Ishikawa (cell line): ENCODE data around the gene TNRC6C.

Experiments
- CEBPB ChIP-seq: IDR thresholded peaks from 2 replicates; pipeline ENCODE4 v1.6.1; 2012
- CREB1 ChIP-seq: IDR thresholded peaks from 2 replicates; pipeline ENCODE4 v1.6.1; 2012; ENCODE audit warnings: low read depth
- EGR1 ChIP-seq: IDR thresholded peaks from 2 replicates; pipeline ENCODE4 v1.6.1; 2012
- EP300 ChIP-seq: IDR thresholded peaks from 2 replicates; pipeline ENCODE4 v1.6.1; 2012; ENCODE audit warnings: borderline replicate concordance
- FOXM1 ChIP-seq: IDR thresholded peaks from 2 replicates; pipeline ENCODE4 v1.6.1; 2012; ENCODE audit warnings: low read depth, borderline replicate concordance
- MAX ChIP-seq: IDR thresholded peaks from 2 replicates; pipeline ENCODE4 v1.6.1; 2012
- NFIC ChIP-seq: IDR thresholded peaks from 2 replicates; pipeline ENCODE4 v1.6.1; 2012
- RAD21 ChIP-seq: IDR thresholded peaks from 2 replicates; pipeline ENCODE4 v1.6.1; 2012; ENCODE audit warnings: low read depth
- TAF1 ChIP-seq: IDR thresholded peaks from 2 replicates; pipeline ENCODE4 v1.6.1; 2012; ENCODE audit warnings: low read depth, mild to moderate bottlenecking
- TCF12 ChIP-seq: IDR thresholded peaks from 2 replicates; pipeline ENCODE4 v1.6.1; 2012; ENCODE audit warnings: low read depth
- TEAD4 ChIP-seq: IDR thresholded peaks from 2 replicates; pipeline ENCODE4 v1.6.1; 2012
- YY1 ChIP-seq: IDR thresholded peaks from 2 replicates; pipeline ENCODE4 v1.6.1; 2012; ENCODE audit warnings: low read depth
- ZBTB7A ChIP-seq: IDR thresholded peaks from 2 replicates; pipeline ENCODE4 v1.6.1; 2012; ENCODE audit warnings: low read depth
- TF ChIP-seq, protein P1 (sequence below): IDR thresholded peaks from 2 replicates; pipeline ENCODE4 v1.6.1; 2012; ENCODE audit warnings: low read depth, mild to moderate bottlenecking
- TF ChIP-seq, protein P2 (sequence below): IDR thresholded peaks from 2 replicates; pipeline ENCODE4 v1.6.1; 2012

The TNRC6C gene

DNA sequence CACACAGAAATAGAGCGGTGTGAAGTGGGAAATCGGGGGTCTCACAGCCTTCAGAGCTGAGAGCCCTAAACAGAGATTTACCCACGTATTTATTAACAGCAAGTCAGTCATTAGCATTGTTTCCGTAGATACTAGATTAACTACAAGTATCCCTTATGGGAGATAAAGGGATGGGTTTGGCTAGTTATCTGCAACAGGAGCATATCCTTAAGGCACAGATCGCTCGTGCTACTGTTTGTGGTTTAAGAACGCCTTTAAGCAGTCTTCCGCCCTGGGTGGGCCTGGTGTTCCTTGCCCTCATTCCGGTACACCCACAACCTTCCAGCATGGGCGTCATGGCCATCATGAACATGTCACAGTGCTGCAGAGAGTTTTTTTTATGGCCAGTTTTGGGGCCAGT lies 143.0 kb downstream of the TNRC6C start:
- TF ChIP-seq CREB1 = no peak
- TF ChIP-seq EP300 = no peak
- no peak for TF ChIP-seq TAF1
- TF ChIP-seq TCF12 = no peak
- no peak for TF ChIP-seq CEBPB
- no peak for TF ChIP-seq YY1
- TF ChIP-seq, protein P1, sequence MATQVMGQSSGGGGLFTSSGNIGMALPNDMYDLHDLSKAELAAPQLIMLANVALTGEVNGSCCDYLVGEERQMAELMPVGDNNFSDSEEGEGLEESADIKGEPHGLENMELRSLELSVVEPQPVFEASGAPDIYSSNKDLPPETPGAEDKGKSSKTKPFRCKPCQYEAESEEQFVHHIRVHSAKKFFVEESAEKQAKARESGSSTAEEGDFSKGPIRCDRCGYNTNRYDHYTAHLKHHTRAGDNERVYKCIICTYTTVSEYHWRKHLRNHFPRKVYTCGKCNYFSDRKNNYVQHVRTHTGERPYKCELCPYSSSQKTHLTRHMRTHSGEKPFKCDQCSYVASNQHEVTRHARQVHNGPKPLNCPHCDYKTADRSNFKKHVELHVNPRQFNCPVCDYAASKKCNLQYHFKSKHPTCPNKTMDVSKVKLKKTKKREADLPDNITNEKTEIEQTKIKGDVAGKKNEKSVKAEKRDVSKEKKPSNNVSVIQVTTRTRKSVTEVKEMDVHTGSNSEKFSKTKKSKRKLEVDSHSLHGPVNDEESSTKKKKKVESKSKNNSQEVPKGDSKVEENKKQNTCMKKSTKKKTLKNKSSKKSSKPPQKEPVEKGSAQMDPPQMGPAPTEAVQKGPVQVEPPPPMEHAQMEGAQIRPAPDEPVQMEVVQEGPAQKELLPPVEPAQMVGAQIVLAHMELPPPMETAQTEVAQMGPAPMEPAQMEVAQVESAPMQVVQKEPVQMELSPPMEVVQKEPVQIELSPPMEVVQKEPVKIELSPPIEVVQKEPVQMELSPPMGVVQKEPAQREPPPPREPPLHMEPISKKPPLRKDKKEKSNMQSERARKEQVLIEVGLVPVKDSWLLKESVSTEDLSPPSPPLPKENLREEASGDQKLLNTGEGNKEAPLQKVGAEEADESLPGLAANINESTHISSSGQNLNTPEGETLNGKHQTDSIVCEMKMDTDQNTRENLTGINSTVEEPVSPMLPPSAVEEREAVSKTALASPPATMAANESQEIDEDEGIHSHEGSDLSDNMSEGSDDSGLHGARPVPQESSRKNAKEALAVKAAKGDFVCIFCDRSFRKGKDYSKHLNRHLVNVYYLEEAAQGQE = no peak
- TF ChIP-seq TEAD4 = no peak
- TF ChIP-seq ZBTB7A = no peak
- TF ChIP-seq, protein P2, sequence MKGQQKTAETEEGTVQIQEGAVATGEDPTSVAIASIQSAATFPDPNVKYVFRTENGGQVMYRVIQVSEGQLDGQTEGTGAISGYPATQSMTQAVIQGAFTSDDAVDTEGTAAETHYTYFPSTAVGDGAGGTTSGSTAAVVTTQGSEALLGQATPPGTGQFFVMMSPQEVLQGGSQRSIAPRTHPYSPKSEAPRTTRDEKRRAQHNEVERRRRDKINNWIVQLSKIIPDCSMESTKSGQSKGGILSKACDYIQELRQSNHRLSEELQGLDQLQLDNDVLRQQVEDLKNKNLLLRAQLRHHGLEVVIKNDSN = no peak
- TF ChIP-seq FOXM1 = no peak
- no peak for TF ChIP-seq RAD21
- no peak for TF ChIP-seq NFIC

DNA sequence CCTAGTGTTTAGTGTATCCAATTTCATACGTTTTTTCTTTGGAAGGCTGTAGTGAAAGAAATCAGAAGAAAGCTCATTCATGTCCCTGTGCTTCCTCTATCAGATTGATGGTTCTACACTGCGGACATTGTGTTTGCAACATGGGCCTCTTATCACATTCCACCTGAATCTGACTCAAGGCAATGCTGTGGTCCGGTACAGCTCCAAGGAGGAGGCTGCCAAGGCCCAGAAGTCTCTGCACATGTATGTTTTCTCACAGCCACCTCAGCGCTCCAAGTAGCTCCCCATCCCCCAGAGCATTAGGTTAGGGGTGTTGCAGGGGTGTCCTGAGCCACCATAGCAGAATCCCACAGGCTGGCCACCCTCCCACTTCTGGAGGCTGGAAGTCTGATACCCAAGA lies 144.8 kb downstream of the TNRC6C start:
- TF ChIP-seq FOXM1 (no peak), ZBTB7A (no peak), CREB1 (no peak), MAX (no peak), TAF1 (no peak), YY1 (no peak), TCF12 (no peak), RAD21 (no peak), TEAD4 (no peak), EP300 (no peak), CEBPB (no peak), NFIC (no peak), EGR1 (no peak)
- TF ChIP-seq, protein P2 = no peak
- TF ChIP-seq, protein P1 = no peak

DNA sequence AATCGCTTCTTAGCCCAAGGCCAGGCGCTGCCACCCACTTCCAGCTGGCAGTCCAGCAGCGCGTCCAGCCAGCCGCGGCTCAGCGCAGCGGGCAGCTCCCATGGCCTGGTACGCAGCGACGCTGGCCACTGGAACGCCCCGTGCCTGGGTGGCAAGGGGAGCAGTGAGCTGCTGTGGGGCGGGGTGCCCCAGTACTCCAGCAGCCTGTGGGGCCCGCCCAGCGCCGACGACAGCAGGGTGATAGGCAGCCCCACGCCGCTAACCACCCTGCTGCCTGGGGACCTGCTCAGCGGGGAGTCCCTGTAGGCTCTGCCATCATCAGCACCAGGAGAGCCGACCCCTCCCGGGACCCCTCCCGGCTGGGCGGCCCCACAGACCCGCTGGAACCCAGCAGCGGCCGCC lies 146.0 kb downstream of the TNRC6C start:
- TF ChIP-seq NFIC (no peak), CREB1 (no peak), TAF1 (no peak), FOXM1 (no peak), TEAD4 (no peak), CEBPB (no peak), RAD21 (no peak), EGR1 (no peak), YY1 (no peak), TCF12 (no peak), MAX (no peak), ZBTB7A (no peak), EP300 (no peak)
- TF ChIP-seq, protein P1 = no peak
- TF ChIP-seq, protein P2 = no peak

DNA sequence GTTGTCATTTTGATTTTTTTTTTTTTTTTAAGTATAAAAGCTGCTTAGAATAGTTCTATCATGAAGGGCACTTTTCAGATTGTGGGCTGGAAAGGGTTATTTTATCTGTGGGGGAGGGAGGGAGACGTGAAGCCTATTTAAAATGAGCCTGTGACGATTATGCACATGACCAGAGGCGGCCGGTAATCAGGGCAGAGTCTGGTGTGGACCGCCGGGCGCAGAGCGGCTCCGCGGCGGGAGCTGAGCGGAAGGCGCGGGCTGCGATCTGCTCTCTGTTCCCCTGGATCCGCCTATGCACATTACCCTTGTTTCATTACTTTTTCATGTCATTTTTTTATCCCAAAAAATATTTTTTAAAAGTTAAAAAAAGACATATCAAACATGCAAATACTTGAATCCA lies 146.6 kb downstream of the TNRC6C start:
- TF ChIP-seq, protein P1 = no peak
